HG03571 (cell line): ENCODE results near the gene CTBP2.
"Not testable (repeated sequence)": the region's sequence is repeated elsewhere in the genome, so short reads cannot be mapped to it uniquely, and the experiment has no call there.

ENCODE experiments used
- ATAC-seq: cut with Tn5 transposase; IDR thresholded peaks from one replicate; pipeline ENCODE4 v1.9.1; 2021; ENCODE audit not compliant: unreplicated experiment

Gene CTBP2

DNA sequence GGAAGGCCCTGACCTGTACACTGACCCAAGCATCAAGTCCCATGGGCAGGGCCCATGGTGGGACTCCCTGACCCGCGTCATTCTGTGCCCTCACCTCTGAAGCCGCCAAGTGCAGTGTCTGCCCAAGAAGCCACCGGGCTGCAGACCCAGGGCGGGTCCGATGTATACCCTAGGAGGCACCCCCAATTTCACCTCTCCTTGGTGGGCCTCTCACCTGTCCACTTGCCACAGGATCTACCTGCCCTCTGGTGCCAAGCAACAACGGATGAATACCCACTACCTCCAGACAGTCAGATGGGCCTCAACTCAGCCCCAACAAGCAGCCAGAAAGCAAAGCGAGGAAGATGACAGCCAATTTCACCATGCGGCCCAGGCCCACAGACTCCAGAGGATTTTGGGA lies 92.6 kb downstream of the CTBP2 start:
- no peak for ATAC-seq

DNA sequence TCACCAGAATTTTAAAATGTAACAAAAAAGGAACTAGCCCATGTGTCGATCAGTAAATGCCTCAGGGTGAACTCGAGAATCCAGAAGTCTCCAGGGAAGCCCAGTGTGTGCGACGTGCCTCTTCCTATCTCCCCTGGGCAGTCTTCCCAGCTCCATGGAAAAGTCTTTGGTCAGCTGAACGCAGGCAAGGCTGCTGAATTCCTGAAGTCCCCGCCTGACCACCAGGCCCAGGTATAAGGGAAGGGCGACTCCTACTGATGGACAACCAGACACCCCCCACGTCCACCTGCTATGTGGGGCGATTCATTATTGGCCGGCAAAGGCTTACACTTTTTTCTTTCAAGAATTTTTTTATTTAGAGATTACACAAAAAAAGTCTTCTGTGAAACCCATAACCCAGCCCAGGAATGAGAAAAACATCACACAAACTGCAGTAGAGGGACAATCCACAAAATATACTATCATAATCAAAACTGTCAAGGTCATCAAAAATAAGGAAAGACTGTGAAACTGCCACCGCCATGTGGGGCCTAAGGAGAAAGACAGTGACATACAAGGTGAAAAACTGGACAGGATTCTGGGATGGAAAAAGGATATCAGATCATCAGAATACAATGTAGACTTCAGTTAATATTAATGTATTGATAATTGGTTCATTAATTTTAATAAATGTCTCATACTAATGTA lies 93.5 kb downstream of the CTBP2 start:
- ATAC-seq, result no peak

- peak; percentile 96 for ATAC-seq
These were observed 95.5 kb downstream of the CTBP2 start for GRCh38 chr10:125064681-125065492.

- no peak for ATAC-seq
These were observed 97.0 kb downstream of the CTBP2 start for GRCh38 chr10:125063256-125063925.

DNA sequence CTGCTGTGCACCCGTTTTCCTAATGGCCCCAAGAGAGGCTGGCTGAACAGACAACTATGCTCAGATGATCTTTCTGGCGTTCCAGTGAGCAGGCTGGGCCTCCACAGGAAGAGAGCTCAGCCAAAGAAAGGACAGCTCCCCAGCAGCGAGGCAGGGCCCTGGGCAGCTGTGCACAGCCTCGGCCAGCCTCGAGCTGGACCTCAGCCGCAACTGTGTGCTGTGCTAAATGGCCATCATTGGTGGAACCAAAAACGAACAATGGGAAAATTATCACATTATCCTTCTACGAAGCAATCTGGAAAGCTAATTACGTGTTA lies 97.5 kb downstream of the CTBP2 start:
- no peak for ATAC-seq

- no peak for ATAC-seq
These were observed 98.0 kb downstream of the CTBP2 start for GRCh38 chr10:125062227-125062913.

DNA sequence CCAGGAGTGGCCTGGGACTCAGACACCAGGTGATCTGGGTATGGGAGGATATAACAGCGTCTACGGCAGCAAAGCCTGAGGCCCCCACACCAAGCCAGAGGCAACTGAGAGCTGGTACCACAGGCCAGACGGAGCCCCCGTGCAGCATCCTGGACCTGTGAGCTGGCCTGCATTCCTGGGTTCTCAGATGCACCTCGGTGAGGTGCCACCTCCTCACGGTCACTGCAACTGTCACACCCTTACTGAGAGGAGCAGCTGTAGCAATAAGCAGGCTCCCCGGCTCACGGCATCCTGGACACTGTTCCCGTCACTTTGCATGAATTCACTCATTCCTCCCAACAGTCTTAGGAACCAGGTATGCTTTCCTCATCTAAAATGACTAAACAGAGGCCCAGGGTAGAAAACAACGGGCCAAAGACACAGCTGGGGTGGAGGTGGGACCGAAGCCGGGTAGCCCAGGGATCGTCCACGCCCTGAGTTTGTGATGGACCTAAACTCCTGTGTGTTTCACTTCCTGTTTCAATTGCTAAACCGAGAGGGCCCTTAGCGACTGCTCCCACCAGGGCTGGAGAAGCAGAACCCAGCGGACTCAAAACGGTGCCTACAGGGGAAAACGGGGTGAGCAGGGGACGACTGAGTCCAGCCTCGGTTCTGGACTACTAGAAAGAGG lies 98.7 kb downstream of the CTBP2 start:
- no peak for ATAC-seq

GRCh38 chr10:125060826-125061556 lies 99.4 kb downstream of the CTBP2 start:
- no peak for ATAC-seq

DNA sequence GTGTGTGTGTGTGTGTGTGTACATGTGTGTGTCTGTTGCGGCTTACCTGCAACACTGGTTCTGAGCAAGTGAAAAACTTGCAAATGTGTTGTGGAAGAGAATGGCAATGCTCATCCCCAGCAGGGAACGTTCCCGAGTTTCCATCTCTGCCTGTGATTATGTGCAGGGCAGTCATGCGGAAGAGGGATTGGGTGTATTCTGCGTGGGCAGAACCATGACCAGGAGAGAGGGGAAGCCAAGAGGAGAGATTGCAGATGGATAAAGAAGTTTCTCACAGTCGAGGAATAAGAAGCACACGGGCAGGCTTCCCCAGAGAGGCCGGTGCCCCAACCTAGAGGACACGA lies 99.9 kb downstream of the CTBP2 start:
- ATAC-seq, result no peak

- no peak for ATAC-seq
These were observed 100.3 kb downstream of the CTBP2 start for GRCh38 chr10:125060026-125060425.

- not testable (repeated sequence) for ATAC-seq
These were observed 101.0 kb downstream of the CTBP2 start for GRCh38 chr10:125059348-125059747.

DNA sequence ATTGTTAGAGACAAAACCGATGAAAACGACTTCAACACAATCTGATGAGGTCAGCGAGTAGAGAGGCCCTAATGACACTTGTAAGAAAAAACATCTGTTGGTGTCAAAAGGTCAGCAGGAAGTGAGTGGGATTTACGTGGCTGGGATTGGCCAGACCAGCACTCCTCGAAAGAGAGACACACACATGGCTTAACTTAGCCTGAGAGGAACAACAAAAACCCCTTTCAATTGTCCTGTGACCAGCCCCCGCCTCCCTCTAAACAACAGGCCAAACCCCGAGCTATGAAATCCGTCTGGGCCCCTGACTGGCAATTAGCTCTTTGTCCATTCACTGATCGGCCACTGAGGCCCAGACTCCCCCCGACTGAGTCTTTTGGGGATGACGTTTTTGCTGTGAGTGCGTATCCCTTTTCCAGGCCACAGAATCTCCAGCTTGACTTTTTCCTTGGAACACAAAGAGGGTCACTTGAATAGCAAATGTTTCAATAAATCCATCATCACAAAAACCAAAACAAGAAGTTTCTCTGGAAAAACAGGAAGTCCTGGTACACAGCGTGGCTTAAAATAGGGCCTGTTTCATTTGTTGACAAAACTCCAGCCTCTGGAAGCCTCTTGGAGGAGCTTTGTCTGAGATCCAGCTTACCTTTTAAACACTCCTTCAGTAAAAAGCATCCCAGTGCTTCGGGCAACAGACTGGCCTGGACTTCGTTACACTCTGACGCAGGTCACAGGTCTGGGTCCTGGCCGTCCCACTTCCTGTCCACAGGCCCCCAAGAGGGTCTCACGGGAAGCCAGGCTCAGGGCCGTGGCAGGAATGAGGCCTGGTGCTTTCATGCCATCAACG lies 103.0 kb downstream of the CTBP2 start:
- ATAC-seq, result no peak

GRCh38 chr10:125056161-125057132 lies 103.9 kb downstream of the CTBP2 start:
- no peak for ATAC-seq

DNA sequence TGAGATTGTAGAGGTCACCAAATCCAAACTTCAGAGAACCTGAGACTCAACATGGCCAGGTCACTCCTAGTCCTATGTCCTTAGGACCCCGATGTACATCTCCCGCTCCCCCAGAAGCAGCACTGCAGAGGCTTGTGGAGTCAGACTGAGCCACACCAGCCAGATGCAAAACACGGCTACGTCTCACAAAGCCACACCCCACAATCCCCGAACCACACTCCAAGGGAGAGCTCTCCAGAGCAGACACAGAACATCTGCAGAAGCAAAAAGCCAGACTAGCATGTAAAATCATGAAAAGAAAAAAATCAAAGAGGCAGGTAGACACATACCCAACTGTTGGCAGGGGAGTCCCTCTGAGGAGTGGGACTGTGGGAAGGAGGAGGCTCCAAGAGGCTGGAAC lies 104.9 kb downstream of the CTBP2 start:
- no peak for ATAC-seq

- no peak for ATAC-seq
These were observed 105.6 kb downstream of the CTBP2 start for GRCh38 chr10:125054669-125055268.

DNA sequence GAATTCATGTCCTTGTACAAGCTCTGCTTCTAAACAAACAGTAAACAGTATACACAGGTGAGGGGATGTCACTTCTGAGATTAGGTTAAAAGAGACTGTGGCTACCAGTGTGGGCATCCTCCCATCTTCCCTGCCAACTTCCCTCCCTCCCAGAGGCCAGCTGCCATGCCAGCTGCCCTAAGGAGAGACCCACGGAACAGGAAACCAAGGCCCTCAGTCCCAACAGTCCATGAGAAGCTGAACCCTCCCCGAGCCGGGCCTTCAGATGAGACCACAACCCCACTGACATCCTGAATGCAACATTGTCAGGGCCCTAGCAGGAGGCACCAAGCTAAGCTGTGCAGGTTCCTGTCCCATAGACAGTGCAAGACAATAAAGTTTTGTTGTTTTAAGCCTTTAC lies 106.1 kb downstream of the CTBP2 start:
- no peak for ATAC-seq

- ATAC-seq, result no peak
These were observed 108.2 kb downstream of the CTBP2 start for GRCh38 chr10:125052146-125052545.

GRCh38 chr10:125050383-125050782 lies 110.0 kb downstream of the CTBP2 start:
- ATAC-seq, result no peak
